HepG2 (cell line): ENCODE data around the gene NSL1. TPM values are rescaled to one million over a fixed set of nuclear protein-coding genes. Genes with fewer than 3 reads are reported as not detected.

Experiments
- CEBPZ ChIP-seq: IDR thresholded peaks from 2 replicates; pipeline ENCODE4 v1.6.1; 2012; ENCODE audit warnings: low read length, improper control_type of control experiment
- IRF1 ChIP-seq: sonication (generic); formaldehyde crosslinking; IDR thresholded peaks from 2 replicates; pipeline ENCODE4 v1.4.0; 2020; ENCODE audit warnings: low read depth, mild to moderate bottlenecking, missing genetic modification reagents
- MTF1 ChIP-seq: sonication (generic); formaldehyde crosslinking; IDR thresholded peaks from 2 replicates; pipeline ENCODE4 v1.5.0; 2020; ENCODE audit warnings: missing genetic modification reagents
- ZBTB4 ChIP-seq: sonication (generic); formaldehyde crosslinking; IDR thresholded peaks from 2 replicates; pipeline ENCODE4 v1.4.0; 2020; ENCODE audit warnings: missing genetic modification reagents, mild to moderate bottlenecking, borderline replicate concordance
- polyA plus RNA-seq, 8 experiments: library from polyadenylated mRNA; depleted of rRNA in 3 of 8; stranded (reverse) in 7 of 8; unstranded in 1 of 8; fragments of >200 nt; fragmentation: Illumina TruSeq in 4 of 8; extraction: Trizol in 4 of 8; gene quantifications; 2 replicates each; pipeline versions ENCODE4 v1.2.1 to v1.2.3, GENCODE V29; 2011 to 2016; ENCODE audit warnings: low read depth in 4 of 8, missing spikeins in 1 of 8, mixed read lengths in 1 of 8; ENCODE audit not compliant: insufficient read depth in 1 of 8
- total RNA-seq, 5 experiments: library from RNA; depleted of rRNA; stranded (reverse); fragments of >200 nt; fragmentation: Illumina TruSeq; extraction: Trizol; gene quantifications; 2 replicates each; pipeline ENCODE4 v1.2.3, GENCODE V29; 2016; ENCODE audit warnings: low read depth in 1 of 5
- TF ChIP-seq, protein P1 (sequence below): IDR thresholded peaks from 2 replicates; pipeline ENCODE4 v1.6.1; 2016; ENCODE audit warnings: control low read depth
- TF ChIP-seq, protein P2 (sequence below): sonication (generic); formaldehyde crosslinking; IDR thresholded peaks from 2 replicates; pipeline ENCODE4 v1.8.1; 2023; ENCODE audit warnings: mild to moderate bottlenecking, missing genetic modification reagents, borderline replicate concordance

NSL1 gene
- total and polyA plus RNA-seq, 2 of the 13 experiments (the other 11 are each of a cell fraction or from before 2014, with no cell fraction given), result 34.5 to 77.4 TPM

DNA sequence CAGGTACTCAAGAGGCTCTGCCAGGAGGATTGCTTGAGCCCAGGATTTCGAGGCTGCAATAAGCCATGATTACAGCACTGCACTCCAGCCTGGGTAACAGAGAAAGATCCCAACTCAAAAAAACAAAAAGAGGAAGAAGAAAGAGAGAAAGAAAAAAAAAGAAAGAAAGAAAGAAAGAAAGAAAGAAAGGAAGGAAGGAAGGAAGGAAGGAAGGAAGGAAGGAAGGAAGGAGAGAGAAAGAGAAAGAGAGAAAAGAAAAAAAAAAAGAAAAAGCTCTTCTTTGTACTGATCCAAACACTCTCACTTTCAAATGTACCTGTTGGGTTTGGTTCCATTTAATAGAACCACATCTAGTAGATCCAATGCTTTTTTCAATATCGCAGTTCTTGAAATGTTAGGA, 103.8 kb downstream of the NSL1 start (continued):
- TF ChIP-seq, protein P1, sequence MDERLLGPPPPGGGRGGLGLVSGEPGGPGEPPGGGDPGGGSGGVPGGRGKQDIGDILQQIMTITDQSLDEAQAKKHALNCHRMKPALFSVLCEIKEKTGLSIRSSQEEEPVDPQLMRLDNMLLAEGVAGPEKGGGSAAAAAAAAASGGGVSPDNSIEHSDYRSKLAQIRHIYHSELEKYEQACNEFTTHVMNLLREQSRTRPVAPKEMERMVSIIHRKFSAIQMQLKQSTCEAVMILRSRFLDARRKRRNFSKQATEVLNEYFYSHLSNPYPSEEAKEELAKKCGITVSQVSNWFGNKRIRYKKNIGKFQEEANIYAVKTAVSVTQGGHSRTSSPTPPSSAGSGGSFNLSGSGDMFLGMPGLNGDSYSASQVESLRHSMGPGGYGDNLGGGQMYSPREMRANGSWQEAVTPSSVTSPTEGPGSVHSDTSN, result no peak
- TF ChIP-seq, protein P2, sequence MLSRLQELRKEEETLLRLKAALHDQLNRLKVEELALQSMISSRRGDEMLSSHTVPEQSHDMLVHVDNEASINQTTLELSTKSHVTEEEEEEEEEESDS, result no peak
- TF ChIP-seq CEBPZ (no peak), IRF1 (CRISPR knock-in tag) (no peak), MTF1 (CRISPR knock-in tag) (no peak), ZBTB4 (CRISPR knock-in tag) (no peak)
